Myocyte (in vitro differentiated cells): Measurements from ENCODE around the gene NPPA. TPM values are rescaled to one million over a fixed set of nuclear protein-coding genes. Genes with fewer than 3 reads are reported as not detected.

Experiments
- DNase-seq: peaks from one replicate; pipeline ENCODE4 v3.0.0-alpha.2; 2012; ENCODE audit warnings: low read depth
- total RNA-seq: library from RNA; depleted of rRNA; stranded (reverse); fragments of >200 nt; gene quantifications from 2 replicates; pipeline ENCODE4 v1.2.3, GENCODE V29; 2014

The NPPA gene
- total RNA-seq, 1 donor from 2014 or later, result 1.3 TPM

DNA sequence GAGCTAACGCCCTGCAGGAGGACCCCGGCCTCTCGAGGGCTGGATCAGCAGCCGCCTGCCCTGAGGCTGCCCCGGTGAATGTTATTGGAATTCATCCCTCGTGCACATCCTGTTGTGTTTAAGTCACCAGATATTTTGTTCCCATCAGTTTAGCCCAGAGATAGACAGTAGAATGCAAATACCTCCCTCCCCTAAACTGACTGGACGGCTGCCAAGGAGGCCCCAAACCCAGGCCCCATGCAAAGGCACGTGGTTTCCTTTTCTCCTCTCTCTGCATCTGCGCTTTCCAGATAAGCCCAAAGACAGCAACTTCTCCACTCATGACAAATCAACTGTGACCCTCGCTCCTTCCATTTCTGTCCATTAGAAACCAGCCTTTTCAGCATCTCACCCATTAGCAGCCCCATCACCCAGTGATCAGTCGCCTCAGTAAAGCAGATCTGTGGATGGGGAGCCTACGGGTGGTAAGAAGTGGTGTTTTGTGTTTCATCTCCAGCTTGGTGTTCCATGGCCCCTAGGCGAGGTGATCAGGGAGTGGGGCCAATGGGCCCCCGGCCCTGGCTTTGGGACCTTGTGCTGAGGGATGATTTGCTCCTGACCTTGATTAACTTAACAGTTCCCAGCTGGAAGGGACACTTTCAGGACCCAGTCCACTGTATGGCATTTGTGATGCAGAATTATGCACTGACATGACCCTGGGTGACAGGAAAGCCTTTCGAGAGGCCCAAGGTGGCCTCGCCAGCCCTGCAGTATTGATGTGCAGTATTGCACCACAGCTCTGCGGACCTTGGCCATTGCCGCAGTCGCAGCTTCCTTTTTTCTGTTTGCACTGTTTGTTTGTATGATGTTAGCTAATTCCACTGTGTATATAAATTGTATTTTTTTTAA, 5.2 kb downstream of the NPPA start:
- DNase-seq, result no peak

DNA sequence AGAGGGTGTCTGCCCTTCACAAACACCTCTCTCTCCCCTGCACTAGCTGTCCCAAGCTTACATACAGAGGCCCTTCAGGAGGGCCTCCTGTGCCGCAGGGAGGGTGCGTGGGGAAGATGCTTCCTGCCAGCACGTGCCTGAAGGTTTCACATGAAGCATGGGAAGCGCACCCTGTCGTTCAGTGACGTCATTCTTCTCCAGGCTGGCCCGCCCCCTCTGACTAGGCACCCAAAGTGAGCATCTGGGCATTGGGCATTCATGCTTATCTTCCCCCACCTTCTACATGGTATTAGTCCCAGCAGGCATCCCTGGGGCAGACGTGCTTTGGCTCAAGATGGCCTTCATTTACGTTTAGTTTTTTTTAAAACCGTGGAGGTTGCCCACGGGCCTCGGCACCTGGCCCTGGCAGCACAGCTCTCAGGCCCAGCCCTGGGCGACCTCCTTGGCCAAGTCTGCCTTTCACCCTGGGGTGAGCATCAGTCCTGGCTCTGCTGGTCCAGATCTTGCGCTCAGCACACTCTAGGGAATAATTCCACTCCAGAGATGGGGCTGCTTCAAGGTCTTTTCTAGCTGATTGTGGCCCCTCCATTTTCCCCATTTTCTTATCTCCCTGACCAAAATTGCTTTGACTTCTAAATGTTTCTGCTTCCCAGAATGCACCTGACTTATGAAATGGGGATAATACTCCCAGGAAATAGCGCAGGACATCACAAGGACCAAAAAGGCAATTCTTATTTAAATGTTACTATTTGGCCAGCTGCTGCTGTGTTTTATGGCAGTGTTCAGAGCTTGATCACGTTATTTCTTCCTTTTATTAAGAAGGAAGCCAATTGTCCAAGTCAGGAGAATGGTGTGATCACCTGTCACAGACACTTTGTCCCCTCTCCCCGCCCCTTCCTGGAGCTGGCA, 6.1 kb downstream of the NPPA start:
- no peak for DNase-seq

DNA sequence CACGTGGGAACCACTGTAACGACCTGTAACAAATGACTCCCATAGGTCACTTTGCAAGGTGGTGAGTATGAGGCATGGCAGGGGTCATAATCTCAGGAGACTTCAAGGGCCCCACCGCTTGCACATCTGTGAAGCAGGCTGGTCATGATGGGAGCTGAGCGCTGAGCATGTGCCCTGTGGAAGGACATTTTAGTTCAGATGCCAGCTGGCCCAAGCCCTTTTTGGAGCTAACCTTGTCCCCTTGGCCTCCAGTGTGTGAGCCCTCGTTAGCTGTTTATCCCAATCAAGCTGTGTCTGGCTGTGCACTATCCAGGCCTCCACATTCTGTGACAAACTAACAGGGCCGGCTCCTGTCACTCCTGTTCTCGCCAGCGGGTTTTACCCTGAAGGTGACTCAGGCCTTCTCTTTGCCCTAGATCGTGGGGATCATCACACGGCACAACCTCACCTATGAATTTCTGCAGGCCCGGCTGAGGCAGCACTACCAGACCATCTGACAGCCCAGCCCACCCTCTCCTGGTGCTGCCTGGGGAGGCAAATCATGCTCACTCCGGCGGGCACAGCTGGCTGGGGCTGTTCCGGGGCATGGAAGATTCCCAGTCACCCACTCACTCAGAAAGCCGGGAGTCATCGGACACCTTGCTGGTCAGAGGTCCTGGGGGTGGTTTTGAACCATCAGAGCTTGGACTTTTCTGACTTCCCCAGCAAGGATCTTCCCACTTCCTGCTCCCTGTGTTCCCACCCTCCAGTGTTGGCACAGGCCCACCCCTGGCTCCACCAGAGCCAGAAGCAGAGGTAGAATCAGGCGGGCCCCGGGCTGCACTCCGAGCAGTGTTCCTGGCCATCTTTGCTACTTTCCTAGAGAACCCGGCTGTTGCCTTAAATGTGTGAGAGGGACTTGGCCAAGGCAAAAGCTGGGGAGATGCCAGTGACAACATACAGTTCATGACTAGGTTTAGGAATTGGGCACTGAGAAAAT, 7.6 kb downstream of the NPPA start:
- no peak for DNase-seq

DNA sequence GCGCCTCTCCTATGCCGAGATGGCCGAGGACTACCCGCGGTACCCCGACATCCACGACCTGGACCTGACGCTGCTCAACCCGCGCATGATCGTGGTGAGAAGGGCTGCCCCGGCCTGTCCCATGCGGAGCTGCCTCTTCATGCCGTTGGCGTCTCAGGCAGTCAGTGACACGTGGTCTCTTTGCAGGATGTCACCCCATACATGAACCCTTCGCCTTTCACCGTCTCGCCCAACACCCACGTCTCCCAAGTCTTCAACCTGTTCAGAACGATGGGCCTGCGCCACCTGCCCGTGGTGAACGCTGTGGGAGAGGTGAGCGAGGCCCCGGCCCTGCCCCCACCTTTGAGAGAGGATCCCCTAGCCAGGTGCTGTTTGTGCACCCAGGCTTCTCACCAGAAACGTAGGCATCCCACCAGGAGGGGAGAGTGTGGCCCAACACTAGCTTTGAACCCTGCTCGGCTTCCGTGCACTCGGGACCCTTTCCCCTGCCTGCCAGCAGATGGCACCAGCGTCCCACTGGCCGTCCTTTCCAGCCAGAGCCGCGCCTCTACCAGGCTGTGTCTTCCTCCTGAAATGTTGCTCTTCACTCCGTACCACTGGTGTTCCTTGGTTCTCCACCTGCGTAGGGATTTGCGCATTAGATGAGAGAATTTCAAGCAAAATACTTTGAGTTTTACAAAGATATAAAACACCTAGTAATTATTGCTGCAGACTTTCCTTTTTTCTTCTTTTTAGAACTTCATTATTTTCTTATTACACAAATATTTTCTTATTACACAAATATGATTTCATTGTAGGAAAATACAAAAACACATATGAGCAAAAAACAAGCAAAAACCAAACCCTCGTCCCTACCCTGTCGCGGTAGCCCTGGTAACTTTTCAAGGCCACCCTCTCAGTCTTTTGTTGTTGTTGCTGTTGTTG, 9.0 kb downstream of the NPPA start:
- DNase-seq, result peak; percentile 54

DNA sequence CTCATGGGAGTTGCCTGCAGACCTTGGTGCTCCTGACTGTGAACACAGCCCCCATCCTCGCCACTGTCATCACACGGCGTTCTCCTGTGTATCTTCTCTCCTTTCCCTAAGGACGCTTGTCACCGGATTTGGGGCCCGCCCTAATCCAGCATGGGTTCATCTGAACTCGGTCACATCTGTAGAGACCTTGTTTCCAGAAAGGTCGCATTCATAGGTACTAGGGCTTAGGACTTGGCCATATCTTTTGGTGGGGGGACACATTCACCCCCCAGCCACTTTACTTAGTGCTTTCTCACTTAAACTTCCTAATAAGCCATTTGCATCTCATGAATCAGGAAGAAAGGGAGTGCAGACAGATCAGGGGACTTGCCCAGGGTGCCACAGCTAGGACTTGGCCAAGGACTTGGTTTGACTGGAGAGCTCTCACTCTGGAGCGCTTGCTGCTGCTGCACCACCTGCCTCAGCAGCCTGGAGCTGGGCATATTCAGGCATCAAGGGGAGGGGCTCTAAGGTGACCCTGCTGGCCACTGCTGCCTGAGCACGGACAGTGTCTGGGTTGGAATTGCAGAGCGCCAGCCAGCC, 9.7 kb downstream of the NPPA start:
- no peak for DNase-seq

DNA sequence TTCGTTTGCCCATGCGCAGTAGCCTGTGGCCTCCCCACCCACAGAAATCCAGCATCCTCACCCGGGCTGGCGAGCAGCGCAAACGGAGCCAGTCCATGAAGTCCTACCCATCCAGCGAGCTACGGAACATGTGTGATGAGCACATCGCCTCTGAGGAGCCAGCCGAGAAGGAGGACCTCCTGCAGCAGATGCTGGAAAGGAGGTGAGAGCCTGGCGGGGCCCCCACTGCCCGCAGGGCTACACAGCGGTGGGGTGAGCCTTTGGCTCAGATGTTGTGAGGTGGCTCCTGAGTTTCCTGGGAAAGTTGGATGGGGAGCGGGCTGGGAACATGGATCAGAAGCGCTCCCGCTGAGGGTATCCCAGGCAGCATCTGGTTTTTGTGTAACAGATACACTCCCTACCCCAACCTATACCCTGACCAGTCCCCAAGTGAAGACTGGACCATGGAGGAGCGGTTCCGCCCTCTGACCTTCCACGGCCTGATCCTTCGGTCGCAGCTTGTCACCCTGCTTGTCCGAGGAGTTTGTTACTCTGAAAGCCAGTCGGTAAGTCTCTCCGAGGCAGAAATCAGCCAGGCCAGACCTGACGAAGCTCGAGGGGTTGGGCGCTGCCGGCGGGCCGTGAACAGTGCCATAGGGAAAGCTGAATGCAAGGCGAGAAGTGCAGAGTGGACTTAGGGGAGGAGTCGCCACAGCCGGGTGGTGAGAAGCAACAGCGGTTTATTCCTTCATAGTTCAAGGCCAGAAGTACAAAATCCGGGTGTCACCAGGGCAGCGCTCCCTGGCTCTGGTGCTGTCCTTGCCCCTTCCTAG, 10.4 kb downstream of the NPPA start:
- DNase-seq, result no peak

DNA sequence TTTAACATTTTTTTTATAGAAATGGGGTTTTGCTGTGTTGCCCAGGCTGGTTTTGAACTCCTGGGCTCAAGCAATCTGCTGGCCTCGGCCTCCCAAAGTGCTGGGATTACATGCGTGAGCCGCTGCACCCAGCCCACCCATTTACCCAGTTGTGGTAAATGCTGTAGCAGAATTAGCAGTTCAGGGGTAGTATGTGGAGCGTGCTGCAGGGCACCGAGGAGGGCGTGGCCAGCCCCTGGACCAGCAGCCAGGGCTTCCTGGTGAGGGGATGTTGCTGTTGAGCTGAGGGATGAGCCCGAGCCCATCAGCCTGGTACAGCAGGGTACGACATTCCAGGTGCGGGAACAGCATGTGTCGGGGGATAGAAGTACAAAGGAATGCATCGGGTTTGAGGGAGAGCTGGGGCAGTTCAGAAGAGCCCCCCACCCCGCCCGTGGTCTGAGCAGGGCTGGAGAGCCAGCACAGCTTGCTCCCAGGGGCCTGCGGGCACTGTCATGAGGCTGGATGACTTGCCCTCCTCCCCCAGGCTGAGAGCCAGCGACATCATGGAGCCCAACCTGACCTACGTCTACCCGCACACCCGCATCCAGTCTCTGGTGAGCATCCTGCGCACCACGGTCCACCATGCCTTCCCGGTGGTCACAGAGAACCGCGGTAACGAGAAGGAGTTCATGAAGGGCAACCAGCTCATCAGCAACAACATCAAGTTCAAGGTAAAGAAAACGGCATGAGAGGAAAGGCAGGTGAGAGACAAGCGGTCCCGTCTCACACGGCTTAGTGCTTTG, 11.9 kb downstream of the NPPA start:
- DNase-seq, result no peak

DNA sequence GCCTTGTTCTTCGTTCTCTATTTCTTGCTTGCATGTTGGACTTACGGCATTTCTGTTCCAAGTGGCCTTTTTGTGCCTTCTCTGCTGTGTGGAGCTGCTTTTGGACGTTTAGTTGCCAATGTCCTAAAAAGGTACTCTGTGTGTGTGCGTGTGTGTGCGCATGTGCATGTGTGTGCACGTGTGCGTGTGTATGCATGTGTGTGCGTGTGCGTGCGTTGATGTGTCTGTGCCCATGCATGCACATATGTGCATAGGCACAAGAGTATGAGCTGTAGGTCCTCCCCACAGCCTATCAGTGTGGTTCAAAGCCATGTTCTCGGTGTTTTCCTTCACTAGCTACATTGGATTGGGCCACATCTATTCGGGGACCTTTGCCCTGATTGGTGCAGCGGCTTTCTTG, 13.7 kb downstream of the NPPA start:
- no peak for DNase-seq

DNA sequence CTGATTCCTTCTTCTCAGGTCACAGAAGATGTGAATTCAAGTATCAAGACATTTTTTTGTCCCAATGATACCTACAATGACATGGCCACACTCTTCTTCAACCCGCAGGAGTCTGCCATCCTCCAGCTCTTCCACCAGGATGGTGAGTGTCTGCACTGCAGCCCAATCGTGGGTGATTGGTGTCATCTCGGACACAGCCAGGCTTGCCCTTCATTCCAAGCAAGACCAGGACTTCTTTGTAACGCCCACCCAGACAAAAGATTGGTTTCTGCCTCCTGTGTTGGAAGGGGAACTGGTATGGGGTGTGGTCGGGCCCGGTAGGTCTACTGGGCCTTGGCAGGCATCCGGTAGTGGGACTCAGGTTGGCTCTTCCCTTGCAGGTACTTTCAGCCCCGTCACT, 14.1 kb downstream of the NPPA start:
- no peak for DNase-seq

DNA sequence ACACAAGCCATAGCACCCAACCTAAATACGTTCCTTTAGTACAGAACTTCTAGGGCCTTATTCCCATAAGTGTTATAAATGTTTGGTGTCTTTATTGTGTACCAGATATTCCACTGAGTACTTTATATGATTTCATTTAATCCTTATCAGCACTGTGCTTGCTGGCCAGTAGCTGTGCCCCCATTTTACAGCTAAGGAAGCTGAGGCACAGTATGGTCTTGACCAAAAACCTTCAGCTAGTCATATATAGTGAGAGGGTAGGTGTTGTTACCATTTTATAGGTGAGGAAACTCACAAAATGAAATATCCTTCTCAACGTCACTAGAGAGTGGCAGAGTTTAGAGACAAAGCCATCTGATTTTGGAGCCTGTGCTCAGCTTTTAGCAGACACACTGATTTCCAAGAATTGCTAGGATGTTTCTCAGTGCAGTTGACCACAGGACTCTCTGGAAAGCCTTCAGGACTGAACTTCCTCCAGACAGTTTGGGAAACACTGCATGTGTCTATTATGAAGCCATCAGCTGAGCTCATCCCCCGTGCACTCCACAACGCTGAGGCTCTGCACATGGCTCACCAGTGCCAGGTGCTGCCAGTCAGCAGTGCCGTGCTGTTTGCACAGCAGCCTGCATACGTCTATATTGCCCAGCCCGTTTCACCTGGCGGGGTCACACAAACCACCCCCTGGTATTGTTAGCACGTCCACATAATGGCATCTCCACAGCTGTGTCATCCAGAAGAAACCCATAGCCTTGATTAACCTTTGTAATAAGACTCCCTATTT, 15.4 kb downstream of the NPPA start:
- peak; percentile 53 for DNase-seq

DNA sequence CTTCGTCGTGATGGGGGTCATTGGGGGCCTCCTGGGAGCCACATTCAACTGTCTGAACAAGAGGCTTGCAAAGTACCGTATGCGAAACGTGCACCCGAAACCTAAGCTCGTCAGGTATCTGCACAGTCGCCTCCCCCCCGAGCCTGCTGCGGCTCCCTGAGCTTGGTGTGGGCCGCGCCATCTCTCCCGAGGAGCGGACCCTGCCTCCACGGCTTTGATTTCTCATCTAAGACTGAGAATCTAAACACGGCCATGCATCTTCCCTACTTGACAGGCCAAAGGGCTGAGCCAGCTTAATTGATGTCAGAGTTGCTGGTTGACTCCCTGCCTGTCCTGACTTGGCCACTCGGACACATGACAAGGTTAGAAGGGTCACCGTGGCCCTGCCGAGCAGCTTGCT, 19.1 kb downstream of the NPPA start:
- DNase-seq, result peak; percentile 6

DNA sequence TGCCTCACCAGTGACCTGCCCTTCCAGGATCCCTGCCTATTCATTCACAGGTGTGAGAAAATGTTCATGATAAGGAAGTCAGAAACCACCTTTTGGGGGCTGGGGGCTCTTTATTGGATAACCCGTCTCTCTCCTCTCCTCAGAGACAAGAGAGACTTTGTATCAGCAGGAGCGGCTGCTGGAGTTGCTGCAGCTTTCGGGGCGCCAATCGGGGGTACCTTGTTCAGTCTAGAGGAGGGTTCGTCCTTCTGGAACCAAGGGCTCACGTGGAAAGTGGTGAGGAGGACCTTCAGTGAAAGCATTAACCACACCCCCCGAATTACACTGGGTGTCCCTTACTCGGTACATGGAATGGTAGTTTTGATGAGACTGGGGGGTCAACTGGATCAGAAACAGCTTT, 20.6 kb downstream of the NPPA start:
- no peak for DNase-seq

DNA sequence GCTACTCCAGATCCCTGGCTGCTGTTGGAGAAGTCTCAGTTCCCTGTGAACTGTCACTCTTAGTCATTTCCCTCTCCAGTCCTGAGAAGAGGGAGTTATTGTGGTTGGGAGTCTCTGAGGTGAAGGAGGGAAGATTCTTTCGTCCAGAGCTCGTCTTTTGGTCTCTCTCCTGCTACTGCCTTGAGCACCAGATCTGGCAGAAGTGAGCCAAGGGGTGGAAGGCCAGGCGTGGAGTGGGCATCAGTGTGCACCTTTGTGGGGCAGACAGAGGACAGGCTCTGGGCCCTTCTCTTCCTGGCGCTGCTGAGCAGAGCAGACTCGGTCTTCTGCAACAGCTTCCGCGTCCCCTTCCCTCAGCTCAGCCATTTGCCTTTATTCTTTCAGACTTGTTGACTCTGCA, 22.5 kb downstream of the NPPA start:
- no peak for DNase-seq

DNA sequence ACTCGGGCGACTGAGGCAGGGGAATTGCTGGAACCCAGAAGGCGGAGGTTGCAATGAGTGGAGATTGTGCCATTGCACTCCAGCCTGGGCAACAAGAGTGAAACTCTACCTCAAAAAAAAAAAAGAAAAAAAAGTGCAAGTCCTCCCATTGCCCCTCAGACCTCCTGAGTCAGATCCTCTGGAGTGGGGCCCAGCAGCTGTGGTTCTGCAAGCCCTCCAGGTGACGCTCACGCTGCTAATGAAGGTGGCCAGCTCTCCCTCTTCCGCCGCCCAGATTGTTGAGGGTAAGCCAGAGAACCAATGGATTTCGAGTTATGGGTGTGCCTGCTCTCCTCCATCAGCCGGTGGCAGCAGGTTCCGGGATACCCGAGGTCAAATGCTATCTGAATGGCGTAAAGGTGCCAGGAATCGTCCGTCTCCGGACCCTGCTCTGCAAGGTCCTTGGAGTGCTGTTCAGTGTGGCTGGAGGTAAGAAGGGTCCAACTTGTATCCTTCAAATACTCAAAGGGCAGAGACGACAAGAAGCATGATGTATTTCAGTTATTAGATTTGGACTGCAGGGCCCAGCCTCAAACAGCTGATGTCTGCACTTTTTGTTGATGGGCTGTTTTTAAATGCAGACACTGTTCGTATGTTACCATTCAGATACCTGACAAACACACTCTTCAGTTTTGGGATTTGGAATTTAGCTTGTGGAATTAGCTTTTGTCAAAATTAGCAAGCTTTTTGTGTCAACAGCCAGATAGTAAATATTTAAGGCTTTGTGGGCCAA, 24.0 kb downstream of the NPPA start:
- no peak for DNase-seq

DNA sequence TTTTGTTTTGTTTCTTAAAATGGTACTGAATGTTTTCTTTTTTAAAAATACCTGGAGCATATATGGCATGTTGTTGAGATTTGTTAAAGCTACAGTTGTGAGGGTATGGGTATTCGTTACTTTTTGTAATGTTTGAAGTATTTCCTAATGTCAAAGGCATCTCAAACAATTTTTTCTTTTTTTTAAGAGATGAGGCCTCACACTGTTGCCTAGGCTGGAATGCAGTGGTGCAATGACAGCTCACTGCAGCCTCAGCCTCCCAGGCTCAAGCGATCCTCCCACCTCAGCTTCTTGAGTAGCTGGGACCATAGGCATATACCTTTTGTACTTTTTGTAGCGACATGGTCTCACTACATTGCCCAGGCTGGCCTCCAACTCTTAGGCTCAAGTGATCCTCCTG, 25.5 kb downstream of the NPPA start:
- DNase-seq, result no peak

DNA sequence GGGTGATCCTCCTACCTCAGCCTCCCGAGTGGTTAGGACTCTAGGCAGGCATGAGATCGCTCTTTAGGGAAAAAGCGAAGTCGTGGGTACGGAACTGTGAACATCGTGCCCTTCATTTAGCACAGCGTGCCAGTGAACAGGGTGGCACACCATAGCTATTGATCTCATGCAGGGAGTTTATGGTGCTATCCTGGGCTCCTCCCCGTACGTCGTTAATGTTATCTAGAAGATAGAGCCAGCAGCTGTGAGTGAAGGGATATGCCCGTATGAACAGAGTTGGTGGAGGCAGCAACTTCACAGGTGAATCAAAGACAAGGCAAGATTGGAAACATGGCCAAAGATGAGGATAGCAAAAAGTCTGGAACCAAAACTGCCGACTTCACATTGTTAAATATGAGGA, 30.4 kb downstream of the NPPA start:
- DNase-seq, result no peak
